CD8-positive, alpha-beta memory T cell (primary cell): ENCODE measurements around the gene UBAC2. TPM values are rescaled to one million over a fixed set of nuclear protein-coding genes. Genes with fewer than 3 reads are reported as not detected.

Experiments used
- CTCF ChIA-PET: fragments of 350-600 bp; sonication (Branson Sonifier 250); formaldehyde crosslinking; loops from one replicate; lab custom pipeline; 2021; ENCODE audit warnings: antibody characterized with exemption; lab: Charles Lee
- POLR2A ChIA-PET: fragments of 350-600 bp; sonication (Branson Sonifier 250); formaldehyde crosslinking; loops from one replicate; lab custom pipeline; 2021; ENCODE audit warnings: antibody characterized with exemption; lab: Charles Lee
- DNase-seq, 5 donors: peaks; one replicate each; pipeline versions ENCODE4 v3.0.0 to v3.0.0-alpha.2; 2020 to 2022; ENCODE audit warnings: mixed read lengths in 1 of 5
- H3K27ac ChIP-seq: one replicate; pipeline ENCODE4 v1.7.0; 2013; ENCODE audit warnings: low read depth, mild to moderate bottlenecking, low read length, moderate library complexity
- H3K27me3 ChIP-seq: 2 replicates; pipeline ENCODE4 v1.7.0; 2013; ENCODE audit warnings: low read length, mild to moderate bottlenecking; ENCODE audit not compliant: insufficient read depth, poor library complexity, severe bottlenecking
- H3K36me3 ChIP-seq: 2 replicates; pipeline ENCODE4 v1.7.0; 2013; ENCODE audit warnings: mild to moderate bottlenecking, low read length, moderate library complexity; ENCODE audit not compliant: insufficient read depth
- H3K4me1 ChIP-seq: 2 replicates; pipeline ENCODE4 v1.7.0; 2013; ENCODE audit warnings: mild to moderate bottlenecking, low read length, moderate library complexity; ENCODE audit not compliant: insufficient read depth
- H3K4me3 ChIP-seq: 2 replicates; pipeline ENCODE4 v1.7.0; 2013; ENCODE audit warnings: mild to moderate bottlenecking, low read length
- H3K9me3 ChIP-seq: 2 replicates; pipeline ENCODE4 v1.7.0; 2013; ENCODE audit warnings: mild to moderate bottlenecking, low read length
- H3K27ac Mint-ChIP-seq, 8 donors: one replicate each; pipeline ENCODE4 v1.8.0; 2020 to 2021; ENCODE audit warnings: mixed read lengths in 8 of 8, mild to moderate bottlenecking in 6 of 8, inconsistent platforms in 3 of 8, moderate library complexity in 3 of 8
- H3K27me3 Mint-ChIP-seq, 2 donors: one replicate each; pipeline ENCODE4 v1.8.0; 2020 to 2021; ENCODE audit warnings: mixed read lengths in 2 of 2, mild to moderate bottlenecking in 1 of 2, moderate library complexity in 1 of 2
- H3K36me3 Mint-ChIP-seq, 3 donors: one replicate each; pipeline ENCODE4 v1.8.0; 2020 to 2021; ENCODE audit warnings: mixed read lengths in 3 of 3, inconsistent platforms in 1 of 3, mild to moderate bottlenecking in 1 of 3
- H3K4me1 Mint-ChIP-seq, 3 donors: one replicate each; pipeline ENCODE4 v1.8.0; 2020 to 2021; ENCODE audit warnings: mixed read lengths in 3 of 3, inconsistent platforms in 1 of 3, mild to moderate bottlenecking in 1 of 3
- H3K4me3 Mint-ChIP-seq, 7 donors: one replicate each; pipeline ENCODE4 v1.8.0; 2020 to 2021; ENCODE audit warnings: mixed read lengths in 7 of 7, mild to moderate bottlenecking in 6 of 7, moderate library complexity in 4 of 7, inconsistent platforms in 2 of 7
- H3K9me3 Mint-ChIP-seq, 5 donors: one replicate each; pipeline ENCODE4 v1.8.0; 2020 to 2022; ENCODE audit warnings: mixed read lengths in 5 of 5, mild to moderate bottlenecking in 3 of 5, moderate library complexity in 2 of 5, inconsistent platforms in 1 of 5
- polyA plus RNA-seq: library from polyadenylated mRNA; unstranded; fragments of 300-500 nt; fragmentation: Illumina TruSeq; gene quantifications from one replicate; pipeline ENCODE4 v1.2.3, GENCODE V29; 2021
- total RNA-seq, 2 experiments: library from RNA; stranded (reverse); gene quantifications; one replicate each; pipeline ENCODE4 v1.2.3, GENCODE V29; 2021

The UBAC2 gene
- total and polyA plus RNA-seq, 3 experiments from 2014 or later: 62.3 to 160 (median 63.7) TPM

GRCh38 chr13:99305566-99305965 is 104.9 kb downstream of the UBAC2 start:
- no peaks in the 10 kb centered on the region for H3K27me3 ChIP-seq
- Mint-ChIP-seq H3K4me3 (peak overlapping the region; percentile 88 to 95 (median 94)), H3K36me3 (peaks cover 30 to 61% (median 30%) of the 10 kb centered on the region in 3 donors), H3K9me3 (no peaks in the 10 kb centered on the region), H3K27ac (peak overlapping the region; percentile 89 to 98 (median 94)), H3K4me1 (peaks cover 71 to 82% (median 81%) of the 10 kb centered on the region in 3 donors), H3K27me3 (no peaks in the 10 kb centered on the region)
- H3K4me1 ChIP-seq: peaks cover 75% of the 10 kb centered on the region
- H3K36me3 ChIP-seq: no peaks in the 10 kb centered on the region
- POLR2A ChIA-PET: interaction anchor here (0.5 to 2.0 kb wide), 8 partner anchors 9 to 129 kb away, joined by 3 to 9 read pairs (median 4); no protein-coding TSS in a partner anchor
- no peaks in the 10 kb centered on the region for H3K9me3 ChIP-seq
- DNase-seq: no peak
- H3K27ac ChIP-seq: peak overlapping the region; percentile 71
- H3K4me3 ChIP-seq: peak overlapping the region; percentile 50
- CTCF ChIA-PET: interaction anchor here (1.2 to 9.5 kb wide), 11 partner anchors 9 to 131 kb away, joined by 3 to 94 read pairs (median 6); no protein-coding TSS in a partner anchor

GRCh38 chr13:99307247-99307646 is 106.6 kb downstream of the UBAC2 start, which contains the start of gene GPR183:
TSS of gene GPR183 (minus strand) at chr13:99307399. CDS start at chr13:99296145, 11,254 bp downstream.
- H3K27ac ChIP-seq: peak within 1 kb of the TSS; percentile 71
- H3K9me3 ChIP-seq: no peaks in the 10 kb centered on the region
- peaks cover 77% of the 10 kb centered on the region for H3K4me1 ChIP-seq
- Mint-ChIP-seq H3K9me3 (no peaks in the 10 kb centered on the region), H3K4me3 (peak within 1 kb of the TSS; percentile 88 to 95 (median 94)), H3K27ac (peak within 1 kb of the TSS; percentile 89 to 98 (median 94)), H3K27me3 (no peaks in the 10 kb centered on the region), H3K4me1 (peaks cover 76 to 85% (median 84%) of the 10 kb centered on the region in 3 donors), H3K36me3 (peaks cover 25 to 52% (median 30%) of the 10 kb centered on the region in 3 donors)
- no peaks in the 10 kb centered on the region for H3K27me3 ChIP-seq
- peak within 1 kb of the TSS; percentile 50 for H3K4me3 ChIP-seq
- DNase-seq: peak in 3 of 5 donors; percentile 62 to 70 (median 67)
- POLR2A ChIA-PET: interaction anchor here (1.4 to 2.0 kb wide), 7 partner anchors 11 to 76 kb away, joined by 3 to 9 read pairs (median 4); no protein-coding TSS in a partner anchor
- CTCF ChIA-PET: interaction anchor here (0.8 to 9.5 kb wide), 12 partner anchors 12 to 134 kb away, joined by 3 to 94 read pairs (median 6); no protein-coding TSS in a partner anchor
- H3K36me3 ChIP-seq: no peaks in the 10 kb centered on the region

- Histone ChIP-seq H3K4me3 (peak overlapping the region; percentile 50), H3K4me1 (peaks cover 77% of the 10 kb centered on the region)
Measured at GRCh38 chr13:99307648-99308339, 107.1 kb downstream of the UBAC2 start.

GRCh38 chr13:99308471-99309087 is 107.9 kb downstream of the UBAC2 start:
- H3K9me3 ChIP-seq: no peaks in the 10 kb centered on the region
- no peaks in the 10 kb centered on the region for H3K27me3 ChIP-seq
- ChIA-PET CTCF (interaction anchor here (0.7 to 9.5 kb wide), 6 partner anchors 10 to 109 kb away, joined by 3 to 94 read pairs (median 4); no protein-coding TSS in a partner anchor), POLR2A (interaction anchor here (0.6 to 1.0 kb wide), 2 partner anchors 11 to 34 kb away, joined by 3 read pairs; no protein-coding TSS in a partner anchor)
- Mint-ChIP-seq H3K36me3 (peaks cover 26 to 40% (median 28%) of the 10 kb centered on the region in 3 donors), H3K4me3 (peak overlapping the region in 6 of 7 donors; percentile 4 to 95 (median 94)), H3K4me1 (peaks cover 73 to 85% (median 83%) of the 10 kb centered on the region in 3 donors), H3K9me3 (no peaks in the 10 kb centered on the region), H3K27me3 (peaks cover 0 to 2% of the 10 kb centered on the region in 2 donors), H3K27ac (peak overlapping the region; percentile 89 to 98 (median 94))
- no peaks in the 10 kb centered on the region for H3K36me3 ChIP-seq
- peak overlapping the region; percentile 50 for H3K4me3 ChIP-seq
- no peak for DNase-seq
- peaks cover 76% of the 10 kb centered on the region for H3K4me1 ChIP-seq
- H3K27ac ChIP-seq: no peak overlapping the region

More at GRCh38 chr13:99307648-99308339, 107.1 kb downstream of the UBAC2 start:
- peaks cover 29 to 48% (median 30%) of the 10 kb centered on the region in 3 donors for H3K36me3 Mint-ChIP-seq
- peak overlapping the region; percentile 89 to 98 (median 94) for H3K27ac Mint-ChIP-seq
- ChIA-PET CTCF (interaction anchor here (1.0 to 9.5 kb wide), 11 partner anchors 11 to 134 kb away, joined by 3 to 94 read pairs (median 5); no protein-coding TSS in a partner anchor), POLR2A (interaction anchor here (1.4 to 2.0 kb wide), 4 partner anchors 13 to 75 kb away, joined by 3 to 9 read pairs (median 5); no protein-coding TSS in a partner anchor)
- H3K9me3 Mint-ChIP-seq: no peaks in the 10 kb centered on the region
- H3K27ac ChIP-seq: peak overlapping the region; percentile 71
- H3K36me3 ChIP-seq: no peaks in the 10 kb centered on the region
- H3K27me3 ChIP-seq: no peaks in the 10 kb centered on the region
- H3K9me3 ChIP-seq: no peaks in the 10 kb centered on the region
- H3K4me3 Mint-ChIP-seq: peak overlapping the region; percentile 88 to 95 (median 94)
- peaks cover 75 to 85% (median 84%) of the 10 kb centered on the region in 3 donors for H3K4me1 Mint-ChIP-seq
- no peaks in the 10 kb centered on the region for H3K27me3 Mint-ChIP-seq
- peak in 2 of 5 donors; percentile 33 to 76 for DNase-seq

- H3K4me3 Mint-ChIP-seq: peak overlapping the region; percentile 24 to 83 (median 61)
- POLR2A ChIA-PET: interaction anchor here (0.6 to 0.9 kb wide), 2 partner anchors 15 to 20 kb away, joined by 3 read pairs; no protein-coding TSS in a partner anchor
- H3K27ac ChIP-seq: no peak overlapping the region
Measured at GRCh38 chr13:99310382-99311031, 109.9 kb downstream of the UBAC2 start.

GRCh38 chr13:99311137-99311536 is 110.5 kb downstream of the UBAC2 start:
- Mint-ChIP-seq H3K4me1 (peaks cover 75 to 89% (median 89%) of the 10 kb centered on the region in 3 donors), H3K9me3 (no peaks in the 10 kb centered on the region), H3K36me3 (peaks cover 10 to 20% (median 10%) of the 10 kb centered on the region in 3 donors), H3K4me3 (peak overlapping the region; percentile 24 to 83 (median 61)), H3K27me3 (peaks cover 0 to 2% of the 10 kb centered on the region in 2 donors), H3K27ac (peak overlapping the region; percentile 80 to 96 (median 88))
- Histone ChIP-seq H3K4me3 (no peak overlapping the region), H3K9me3 (no peaks in the 10 kb centered on the region), H3K27ac (no peak overlapping the region), H3K36me3 (no peaks in the 10 kb centered on the region), H3K4me1 (peaks cover 83% of the 10 kb centered on the region), H3K27me3 (no peaks in the 10 kb centered on the region)
- ChIA-PET POLR2A (interaction anchor here (0.9 kb wide), 1 partner anchor 19 kb away, joined by 3 read pairs; no protein-coding TSS in a partner anchor), CTCF (interaction anchor here (1.1 to 1.3 kb wide), 2 partner anchors 11 to 45 kb away, joined by 3 read pairs; no protein-coding TSS in a partner anchor)
- DNase-seq: no peak

More at GRCh38 chr13:99310382-99311031, 109.9 kb downstream of the UBAC2 start:
- peaks cover 77 to 88% (median 85%) of the 10 kb centered on the region in 3 donors for H3K4me1 Mint-ChIP-seq
- peaks cover 13 to 23% (median 14%) of the 10 kb centered on the region in 3 donors for H3K36me3 Mint-ChIP-seq
- H3K9me3 ChIP-seq: no peaks in the 10 kb centered on the region
- H3K27me3 ChIP-seq: no peaks in the 10 kb centered on the region
- peak overlapping the region; percentile 46 to 96 (median 86) for H3K27ac Mint-ChIP-seq
- CTCF ChIA-PET: interaction anchor here (1.1 to 1.3 kb wide), 2 partner anchors 12 to 44 kb away, joined by 3 read pairs; no protein-coding TSS in a partner anchor
- DNase-seq: no peak
- H3K4me1 ChIP-seq: peaks cover 77% of the 10 kb centered on the region
- peaks cover 0 to 2% of the 10 kb centered on the region in 2 donors for H3K27me3 Mint-ChIP-seq
- no peak overlapping the region for H3K4me3 ChIP-seq
- H3K9me3 Mint-ChIP-seq: no peaks in the 10 kb centered on the region
- H3K36me3 ChIP-seq: no peaks in the 10 kb centered on the region
